Fibroblast of mammary gland (primary cell): Measurements from ENCODE around the gene ZNF438.

Experiments used
- DNase-seq: peaks from one replicate; pipeline ENCODE4 v3.0.0-alpha.2; 2010; ENCODE audit warnings: low read depth
- H3K4me3 ChIP-seq: 2 replicates; pipeline ENCODE4 v1.5.1; 2011; ENCODE audit warnings: low read depth, mild to moderate bottlenecking, low read length, moderate library complexity; ENCODE audit not compliant: control insufficient read depth
- TF ChIP-seq, protein P1 (sequence below): conservative IDR thresholded peaks from 2 replicates; pipeline ENCODE4 v1.5.1; 2011; ENCODE audit warnings: low read depth, low read length, inconsistent platforms; ENCODE audit not compliant: control insufficient read depth, insufficient read depth

The ZNF438 gene

DNA sequence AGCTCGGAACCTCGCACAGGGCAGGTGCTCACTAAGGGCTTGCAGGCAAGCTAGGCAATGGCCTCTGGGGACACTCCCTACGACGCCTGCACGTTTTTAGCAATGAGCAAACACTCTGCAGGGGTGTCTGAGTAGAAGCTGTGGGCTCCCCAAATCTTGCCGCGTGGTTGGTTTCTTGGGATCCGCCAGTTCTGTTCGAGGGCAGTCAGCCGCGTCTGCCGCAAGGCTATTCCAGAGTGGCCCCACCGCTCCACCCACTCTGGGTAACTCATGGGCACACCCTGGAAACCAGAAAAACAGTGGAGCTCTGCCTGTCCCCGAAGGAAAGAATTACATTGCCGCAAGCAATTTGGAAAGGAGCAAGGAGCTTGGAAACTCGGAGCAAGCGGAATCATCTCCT, 212.8 kb downstream of the ZNF438 start:
- no peak overlapping the region for H3K4me3 ChIP-seq
- TF ChIP-seq, protein P1, sequence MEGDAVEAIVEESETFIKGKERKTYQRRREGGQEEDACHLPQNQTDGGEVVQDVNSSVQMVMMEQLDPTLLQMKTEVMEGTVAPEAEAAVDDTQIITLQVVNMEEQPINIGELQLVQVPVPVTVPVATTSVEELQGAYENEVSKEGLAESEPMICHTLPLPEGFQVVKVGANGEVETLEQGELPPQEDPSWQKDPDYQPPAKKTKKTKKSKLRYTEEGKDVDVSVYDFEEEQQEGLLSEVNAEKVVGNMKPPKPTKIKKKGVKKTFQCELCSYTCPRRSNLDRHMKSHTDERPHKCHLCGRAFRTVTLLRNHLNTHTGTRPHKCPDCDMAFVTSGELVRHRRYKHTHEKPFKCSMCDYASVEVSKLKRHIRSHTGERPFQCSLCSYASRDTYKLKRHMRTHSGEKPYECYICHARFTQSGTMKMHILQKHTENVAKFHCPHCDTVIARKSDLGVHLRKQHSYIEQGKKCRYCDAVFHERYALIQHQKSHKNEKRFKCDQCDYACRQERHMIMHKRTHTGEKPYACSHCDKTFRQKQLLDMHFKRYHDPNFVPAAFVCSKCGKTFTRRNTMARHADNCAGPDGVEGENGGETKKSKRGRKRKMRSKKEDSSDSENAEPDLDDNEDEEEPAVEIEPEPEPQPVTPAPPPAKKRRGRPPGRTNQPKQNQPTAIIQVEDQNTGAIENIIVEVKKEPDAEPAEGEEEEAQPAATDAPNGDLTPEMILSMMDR = no peak
- no peak for DNase-seq

- peak; percentile 67 for DNase-seq
- no peak overlapping the region for H3K4me3 ChIP-seq
- TF ChIP-seq, protein P1 = no peak
Observed at GRCh38 chr10:30818010-30818660, 213.5 kb downstream of the ZNF438 start.

- DNase-seq = no peak
- TF ChIP-seq, protein P1 = no peak
Observed at GRCh38 chr10:30817541-30817940, 214.1 kb downstream of the ZNF438 start.

GRCh38 chr10:30816820-30817171, 214.9 kb downstream of the ZNF438 start:
- DNase-seq = no peak
- TF ChIP-seq, protein P1 = no peak
- no peak overlapping the region for H3K4me3 ChIP-seq

More at GRCh38 chr10:30817541-30817940, 214.1 kb downstream of the ZNF438 start:
- H3K4me3 ChIP-seq = no peak overlapping the region

GRCh38 chr10:30816159-30816819, 215.4 kb downstream of the ZNF438 start:
- no peak for DNase-seq
- TF ChIP-seq, protein P1 = no peak
- no peak overlapping the region for H3K4me3 ChIP-seq

DNA sequence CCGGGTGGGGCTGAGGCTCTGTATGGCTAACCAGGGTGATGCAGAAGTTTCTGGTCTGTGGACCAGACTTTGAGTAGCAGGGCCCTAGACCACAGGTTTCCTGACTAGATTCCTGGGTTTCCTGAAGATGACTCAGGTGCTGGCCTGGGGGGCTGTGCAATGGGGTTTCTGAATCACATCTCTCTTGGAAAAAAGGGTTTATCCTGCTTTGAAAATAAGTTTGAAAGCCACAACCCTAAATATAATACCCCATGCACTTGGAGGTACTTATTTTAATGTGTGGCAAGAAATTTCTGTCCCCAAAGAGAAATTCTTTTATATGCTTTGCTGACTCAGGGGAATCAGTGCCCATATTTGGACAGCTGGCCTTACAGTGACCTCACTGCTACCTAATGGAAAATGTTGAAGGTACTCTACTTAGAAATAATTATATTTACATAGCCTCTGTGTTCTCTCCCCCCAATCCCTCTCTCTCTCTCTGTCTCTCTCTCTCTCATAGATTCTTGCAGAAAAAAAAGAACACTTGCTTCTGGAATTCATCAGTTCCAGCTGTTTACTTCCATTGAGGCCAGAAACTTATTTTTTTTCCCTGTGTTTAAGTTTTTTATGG, 217.7 kb downstream of the ZNF438 start:
- DNase-seq = peak; percentile 86
- no peak overlapping the region for H3K4me3 ChIP-seq
- TF ChIP-seq, protein P1 = no peak
